K562 (cell line): ENCODE measurements around the gene TMPRSS9. TPM values are rescaled to one million over a fixed set of nuclear protein-coding genes. Genes with fewer than 3 reads are reported as not detected.

Experiments used
- ATAC-seq: fragments of 200-7000 bp; cut with Tn5 transposase; 3 replicates; pipeline ENCODE4 v1.9.1; 2020; ENCODE audit warnings: moderate library complexity
- BruUV-seq: library from RNA; stranded (reverse); fragments of 400-500 nt; replicated peaks from 2 replicates; lab custom pipeline; 2021; lab: Mats Ljungman, UMichigan
- CTCF ChIA-PET: fragments of 300-600 bp; formaldehyde crosslinking; extraction: SDS; loops from one replicate; lab custom pipeline; 2021; ENCODE audit warnings: low intra/inter-chr PET ratio; lab: Yijun Ruan, JAX
- POLR2A ChIA-PET: fragments of 300-600, 350-650 bp; sonication (Branson Sonifier 250); formaldehyde crosslinking; extraction: SDS; loops from one replicate; lab custom pipeline; 2021; ENCODE audit warnings: antibody characterized with exemption, inconsistent platforms; lab: Yijun Ruan, JAX
- DNase-seq, 4 experiments: peaks; one replicate each; pipeline versions ENCODE4 v3.0.0 to v3.0.0-alpha.2; 2011 to 2018; ENCODE audit warnings: low spot score in 3 of 4, mixed read lengths in 3 of 4; ENCODE audit errors: extremely low read depth in 1 of 4
- FAIRE-seq: peaks from 2 replicates; lab custom pipeline; 2011; peaks lifted over from hg19 to GRCh38; lab: Jason Lieb, UNC
- H2AFZ ChIP-seq: 2 replicates; pipeline ENCODE4 v1.6.0; 2011; ENCODE audit warnings: low read depth, low read length, control low read depth, inconsistent platforms
- H3K27ac ChIP-seq: fragments of 200-600 bp; 3 replicates; pipeline ENCODE4 v1.8.0; 2011; ENCODE audit warnings: low read depth, mild to moderate bottlenecking, control low read depth, inconsistent platforms, low read length, moderate library complexity, mixed read lengths; ENCODE audit errors: extremely low read depth
- H3K27me3 ChIP-seq, 2 experiments: fragments of 300-600 bp in 1 of 2; 2 replicates in 1 of 2; 3 replicates in 1 of 2; pipeline versions ENCODE4 v1.6.0 to v1.8.0; 2011; ENCODE audit warnings: inconsistent platforms in 2 of 2, low read length in 2 of 2, mild to moderate bottlenecking in 1 of 2, mixed read lengths in 1 of 2, moderate library complexity in 1 of 2; ENCODE audit not compliant: control insufficient read depth in 2 of 2, insufficient read depth in 2 of 2
- H3K36me3 ChIP-seq: fragments of 300-600 bp; 3 replicates; pipeline ENCODE4 v1.8.0; 2011; ENCODE audit warnings: mild to moderate bottlenecking, low read length, inconsistent platforms; ENCODE audit not compliant: control insufficient read depth, insufficient read depth
- H3K4me1 ChIP-seq, 2 experiments: fragments of 200-600 bp in 1 of 2; replicated peaks in 1 of 2; 2 replicates in 1 of 2; 3 replicates in 1 of 2; pipeline versions ENCODE4 v1.5.1 to v1.8.0; 2011; ENCODE audit warnings: inconsistent platforms in 2 of 2, low read length in 2 of 2, mild to moderate bottlenecking in 1 of 2, mixed read lengths in 1 of 2, moderate library complexity in 1 of 2; ENCODE audit not compliant: control insufficient read depth in 2 of 2, insufficient read depth in 2 of 2
- H3K4me2 ChIP-seq: 2 replicates; pipeline ENCODE4 v1.6.1; 2011; ENCODE audit warnings: low read length, control low read depth, inconsistent platforms, mixed read lengths; ENCODE audit not compliant: insufficient read depth
- H3K4me3 ChIP-seq: fragments of 200-600 bp; sonication (generic), shearing (Covaris generic); 2 replicates; pipeline ENCODE4 v1.5.1; 2016; ENCODE audit warnings: control low read depth, inconsistent platforms
- H3K79me2 ChIP-seq: fragments of 200-600 bp; 3 replicates; pipeline ENCODE4 v1.8.0; 2011; ENCODE audit warnings: low read length, inconsistent platforms; ENCODE audit not compliant: control insufficient read depth, insufficient read depth
- H3K9ac ChIP-seq, 2 experiments: 2 replicates each; pipeline versions ENCODE4 v1.6.0 to v1.6.1; 2011; ENCODE audit warnings: low read depth in 2 of 2, low read length in 2 of 2, control low read depth in 1 of 2, inconsistent platforms in 1 of 2, mild to moderate bottlenecking in 1 of 2, mixed read lengths in 1 of 2; ENCODE audit not compliant: insufficient read depth in 1 of 2
- H3K9me1 ChIP-seq: one replicate; pipeline ENCODE4 v1.6.0; 2011; ENCODE audit warnings: inconsistent platforms, mild to moderate bottlenecking, low read length, moderate library complexity; ENCODE audit not compliant: control insufficient read depth, insufficient read depth
- H3K9me3 ChIP-seq: replicated peaks from 2 replicates; pipeline ENCODE4 v1.5.1; 2011; ENCODE audit warnings: low read depth, low read length, inconsistent platforms; ENCODE audit not compliant: control insufficient read depth, insufficient read depth
- H4K20me1 ChIP-seq: replicated peaks from 2 replicates; pipeline ENCODE4 v1.6.1; 2011; ENCODE audit warnings: low read length, inconsistent platforms, mixed read lengths; ENCODE audit not compliant: control insufficient read depth, insufficient read depth
- ADNP ChIP-seq: fragments of 200-800 bp; sonication (Bioruptor generic); IDR thresholded peaks from 2 replicates; pipeline ENCODE4 v1.6.1; 2016; ENCODE audit warnings: missing genetic modification characterization, missing compliant biosample characterization
- ARHGAP35 ChIP-seq: fragments of 450-650 bp; IDR thresholded peaks from 2 replicates; pipeline ENCODE4 v1.6.1; 2018; ENCODE audit not compliant: partially characterized antibody
- CEBPZ ChIP-seq: fragments of 150-350 bp; IDR thresholded peaks from 2 replicates; pipeline ENCODE4 v1.6.1; 2014; ENCODE audit warnings: low read depth, mild to moderate bottlenecking, low read length, borderline replicate concordance
- CTBP1 ChIP-seq: fragments of 450-650 bp; IDR thresholded peaks from 2 replicates; pipeline ENCODE4 v1.6.1; 2016; ENCODE audit warnings: borderline replicate concordance
- ELF4 ChIP-seq: fragments of 450-650 bp; formaldehyde crosslinking; IDR thresholded peaks from 2 replicates; pipeline ENCODE4 v1.4.0; 2022; ENCODE audit warnings: missing genetic modification characterization
- HES1 ChIP-seq: fragments of 450-650 bp; IDR thresholded peaks from 2 replicates; pipeline ENCODE4 v1.6.1; 2016; ENCODE audit warnings: low read depth, mild to moderate bottlenecking, moderate library complexity
- IRF2 ChIP-seq: sonication (generic); formaldehyde crosslinking; IDR thresholded peaks from 2 replicates; pipeline ENCODE4 v1.8.1; 2022; ENCODE audit warnings: mild to moderate bottlenecking, missing genetic modification reagents
- OTX1 ChIP-seq: fragments of 450-650 bp; formaldehyde crosslinking; IDR thresholded peaks from 2 replicates; pipeline ENCODE4 v1.4.0; 2022; ENCODE audit warnings: mild to moderate bottlenecking
- PBX2 ChIP-seq, 2 experiments: IDR thresholded peaks in 1 of 2; conservative IDR thresholded peaks in 1 of 2; 2 replicates each; pipeline ENCODE4 v1.6.1; 2016; ENCODE audit warnings: low read depth in 2 of 2, mild to moderate bottlenecking in 1 of 2, missing compliant biosample characterization in 1 of 2, missing genetic modification characterization in 1 of 2, moderate library complexity in 1 of 2
- POLR2A ChIP-seq: fragments of 450-650 bp; conservative IDR thresholded peaks from 2 replicates; pipeline ENCODE4 v1.6.1; 2016
- POLR2B ChIP-seq: fragments of 450-650 bp; IDR thresholded peaks from 2 replicates; pipeline ENCODE4 v1.6.1; 2018; ENCODE audit warnings: low read depth; ENCODE audit not compliant: partially characterized antibody
- SUPT5H ChIP-seq: fragments of 450-650 bp; IDR thresholded peaks from 2 replicates; pipeline ENCODE4 v1.6.1; 2016
- TGIF2 ChIP-seq: sonication (generic); formaldehyde crosslinking; IDR thresholded peaks from 2 replicates; pipeline ENCODE4 v1.8.1; 2022; ENCODE audit warnings: mild to moderate bottlenecking, missing genetic modification reagents, moderate library complexity
- ZKSCAN1 ChIP-seq: fragments of 150-350 bp; IDR thresholded peaks from 2 replicates; pipeline ENCODE4 v1.6.1; 2016; ENCODE audit warnings: low read depth, low read length
- ZNF280B ChIP-seq: fragments of 250-450 bp; sonication (Bioruptor Pico); IDR thresholded peaks from 2 replicates; pipeline ENCODE4 v1.5.1; 2021; ENCODE audit warnings: mild to moderate bottlenecking
- WGBS: fragments of 100-300 bp; shearing (Covaris generic); methylation state at CpG from one replicate; pipeline ENCODE4 v1.1.6; 2016; ENCODE audit warnings: low coverage, mixed read lengths; ENCODE audit not compliant: insufficient coverage; ENCODE audit errors: missing lambda C conversion rate; 5-methylcytosine and 5-hydroxymethylcytosine counted together
- in situ Hi-C: fragments of 300-500 bp; cut with MboI; formaldehyde crosslinking; loops from 4 replicates; pipeline ENCODE4 v1.15.0; 2018; ENCODE audit warnings: inconsistent platforms, mixed read lengths
- intact Hi-C: fragments of 100-400 bp; cut with micrococcal nuclease; formaldehyde crosslinking; loops from 2 replicates; pipeline ENCODE4 v1.14.2; 2022
- polyA plus RNA-seq, 8 experiments: library from polyadenylated mRNA; depleted of rRNA in 4 of 8; stranded (reverse) in 5 of 8; unstranded in 3 of 8; fragments of >200 nt; fragmentation: Nextera tagmentation in 2 of 8; fragmentation: Illumina TruSeq in 1 of 8; extraction: Ambion mirVana in 2 of 8; extraction: Trizol in 1 of 8; gene quantifications; 2 replicates each; pipeline versions ENCODE4 v1.2.1 to v1.2.3, GENCODE V29; 2011 to 2014; ENCODE audit warnings: inconsistent platforms in 1 of 8, missing spikeins in 1 of 8
- total RNA-seq, 7 experiments: library from RNA; depleted of rRNA in 6 of 7; stranded (reverse); fragments of >200 nt in 6 of 7; fragmentation: Illumina TruSeq in 2 of 7; extraction: Trizol in 2 of 7; gene quantifications; 2 replicates each; pipeline versions ENCODE4 v1.2.1 to v1.2.3, GENCODE V29; 2011 to 2021; ENCODE audit warnings: low replicate concordance in 1 of 7

The TMPRSS9 gene
- total and polyA plus RNA-seq, 9 of the 15 experiments (the other 6 are each of a cell fraction or from before 2014, with no cell fraction given): 0.01 to 0.03 TPM; not detected in 7

- WGBS: 91% methylated on average over 1 of the region's 1 CpG
- Histone ChIP-seq H3K4me3 (no peak overlapping the region), H3K27me3 (no peaks in the 10 kb centered on the region), H3K4me1 (peaks cover 0 to 18% of the 10 kb centered on the region in 2 experiments; a peak in 1 of 5 replicates), H3K36me3 (peaks cover 80% of the 10 kb centered on the region; the same call in 1 of the 3 replicates), H3K27ac (no peak overlapping the region), H2AFZ (no peak overlapping the region), H3K9me1 (no peaks in the 10 kb centered on the region), H3K79me2 (peaks cover 14% of the 10 kb centered on the region), H3K4me2 (no peak overlapping the region), H3K9ac (peak overlapping the region in 1 of 2 experiments; percentile 45; a peak in 1 of 4 replicates), H4K20me1 (peaks cover 11% of the 10 kb centered on the region; the same call in 1 of the 2 replicates), H3K9me3 (no peaks in the 10 kb centered on the region)
- ATAC-seq: no peak
- DNase-seq: no peak
- POLR2A ChIA-PET: interaction anchor here (1.7 kb wide), 1 partner anchor 13 kb away, joined by 6 read pairs; the partner anchor contains the start of gene TIMM13
- BruUV-seq: no TSS peak
- intact Hi-C loops: no loop called here
- in situ Hi-C loops: no loop called here
- FAIRE-seq: no peak
- CTCF ChIA-PET: interaction anchor here (0.6 kb wide), 1 partner anchor 555 kb away, joined by 6 read pairs; the partner anchor contains the start of gene ABHD17A
- TF ChIP-seq ZNF280B: no peak
- no peak for TF ChIP-seq HES1
- no peak for TF ChIP-seq CEBPZ
- TF ChIP-seq POLR2A: peak; percentile 48; the same call in 1 of the 2 replicates
- TF ChIP-seq POLR2B: peak; percentile 43
- TF ChIP-seq ZKSCAN1: no peak
- no peak for TF ChIP-seq ADNP (tag)
- TF ChIP-seq TGIF2 (CRISPR knock-in tag): no peak
- TF ChIP-seq ARHGAP35: peak; percentile 85
- TF ChIP-seq IRF2 (CRISPR knock-in tag): no peak
- TF ChIP-seq SUPT5H: peak; percentile 68
- TF ChIP-seq PBX2 (CRISPR knock-in tag; IDR thresholded peaks at IDR 0.05; ENCODE audit: low read depth): no peak
- TF ChIP-seq PBX2 (tag; conservative IDR thresholded peaks at IDR 0.05; ENCODE audit: low read depth): peak; percentile 79
- peak; percentile 38; the same call in 1 of the 2 replicates for TF ChIP-seq CTBP1
- no peak for TF ChIP-seq ELF4 (CRISPR knock-in tag)
- no peak for TF ChIP-seq OTX1 (CRISPR knock-in tag)
These were observed 80.5 kb downstream of the TMPRSS9 start for GRCh38 chr19:2440515-2440914.
